HK-2 (cell line): ENCODE data around the gene USH2A.

Experiments used
- DNase-seq: peaks from one replicate; pipeline ENCODE4 v3.0.0-alpha.2; 2018; ENCODE audit not compliant: unreplicated experiment

Gene USH2A

GRCh38 chr1:215599418-215600074 lies 823.7 kb downstream of the USH2A start:
- no peak for DNase-seq

GRCh38 chr1:215597961-215598360 lies 825.3 kb downstream of the USH2A start:
- no peak for DNase-seq

GRCh38 chr1:215595231-215595630 lies 828.0 kb downstream of the USH2A start:
- peak; percentile 28 for DNase-seq

GRCh38 chr1:215594640-215595039 lies 828.6 kb downstream of the USH2A start:
- no peak for DNase-seq

GRCh38 chr1:215590779-215591491 lies 832.3 kb downstream of the USH2A start:
- no peak for DNase-seq

GRCh38 chr1:215589650-215590435 lies 833.4 kb downstream of the USH2A start:
- DNase-seq = no peak

GRCh38 chr1:215584389-215584788 lies 838.9 kb downstream of the USH2A start:
- no peak for DNase-seq

GRCh38 chr1:215583185-215583749 lies 840.0 kb downstream of the USH2A start:
- DNase-seq = no peak

GRCh38 chr1:215581896-215582295 lies 841.4 kb downstream of the USH2A start:
- no peak for DNase-seq
